Right hindlimb (tissue), 1 donor: ENCODE data around the gene CAPN11.
"Not testable (repeated sequence)": the region's sequence is repeated elsewhere in the genome, so short reads cannot be mapped to it uniquely, and the experiment has no call there.

ENCODE experiments used
- DNase-seq: peaks from one replicate; pipeline ENCODE4 v3.0.0-alpha.2; 2018

Gene CAPN11

DNA sequence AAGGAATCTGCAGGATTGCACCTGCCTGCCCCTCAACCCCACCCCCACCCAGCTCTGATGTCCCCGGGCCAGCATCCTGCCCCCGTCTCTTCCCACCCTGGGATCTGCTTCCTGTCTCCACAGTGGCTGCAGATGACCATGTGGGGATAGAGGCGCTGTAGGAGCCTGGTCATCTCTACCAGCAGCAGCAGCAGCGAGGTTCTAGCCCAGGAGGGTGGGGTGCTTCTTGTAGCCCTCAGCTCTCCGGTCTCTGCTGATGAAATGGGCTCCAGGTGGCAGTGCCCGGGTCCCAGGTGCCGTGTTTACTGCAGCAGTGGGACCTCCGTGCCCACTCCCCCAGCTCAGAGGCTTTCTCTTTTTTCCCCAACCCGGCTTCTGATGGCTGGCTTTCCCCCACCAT lies 25.2 kb downstream of the CAPN11 start:
- DNase-seq = no peak

DNA sequence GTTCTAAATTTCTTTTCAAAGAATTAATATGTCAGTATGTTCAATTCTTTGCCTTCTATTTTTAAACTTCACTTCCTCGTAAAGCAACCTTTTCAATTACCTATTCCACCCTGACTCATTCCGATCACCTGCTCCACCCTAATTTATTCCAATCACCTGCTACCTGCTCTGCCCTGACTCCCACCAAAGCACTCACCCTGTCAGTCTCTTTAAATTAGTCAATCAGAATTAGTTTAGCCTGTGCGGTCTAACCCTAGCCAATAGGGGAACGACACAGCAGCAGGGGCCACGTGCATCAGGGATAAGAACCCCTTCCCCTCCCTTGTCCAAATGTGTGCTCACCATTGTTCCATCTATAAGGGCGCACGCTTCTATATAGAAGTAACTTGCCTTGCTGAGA lies 26.7 kb downstream of the CAPN11 start:
- DNase-seq = not testable (repeated sequence)

DNA sequence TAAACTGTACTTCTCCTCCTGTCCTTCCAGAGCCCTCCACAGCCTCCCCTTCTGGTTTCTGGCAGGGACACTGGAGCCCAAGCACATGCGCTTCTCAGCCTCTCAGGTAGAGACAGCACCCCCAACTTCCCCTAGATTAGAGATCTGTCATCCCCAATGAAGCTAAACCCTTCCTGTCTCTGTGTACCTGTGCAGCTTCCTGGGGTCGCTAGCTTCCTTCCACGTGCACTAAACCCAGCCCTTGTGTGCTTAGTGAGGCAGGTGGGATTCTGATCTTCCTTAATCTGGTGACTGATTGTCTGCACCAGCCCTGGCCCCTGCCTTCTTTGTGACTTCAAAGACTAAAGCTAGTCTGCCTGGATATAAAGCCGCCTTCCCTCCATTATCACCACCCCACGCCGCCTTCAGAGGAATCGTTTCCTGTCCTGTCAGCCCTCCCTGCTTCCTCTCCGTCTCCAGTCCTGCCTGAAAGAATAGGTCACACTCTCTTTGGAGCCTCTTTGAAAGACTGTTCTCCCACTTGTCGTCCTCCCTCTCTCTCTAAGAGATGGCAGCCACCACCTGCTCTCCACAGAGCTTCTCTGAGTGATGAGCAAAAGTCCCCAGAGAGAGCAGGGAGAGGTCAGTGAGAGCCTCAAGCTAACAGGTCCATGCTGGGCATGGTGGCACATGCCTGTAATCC lies 27.5 kb downstream of the CAPN11 start:
- DNase-seq = no peak

DNA sequence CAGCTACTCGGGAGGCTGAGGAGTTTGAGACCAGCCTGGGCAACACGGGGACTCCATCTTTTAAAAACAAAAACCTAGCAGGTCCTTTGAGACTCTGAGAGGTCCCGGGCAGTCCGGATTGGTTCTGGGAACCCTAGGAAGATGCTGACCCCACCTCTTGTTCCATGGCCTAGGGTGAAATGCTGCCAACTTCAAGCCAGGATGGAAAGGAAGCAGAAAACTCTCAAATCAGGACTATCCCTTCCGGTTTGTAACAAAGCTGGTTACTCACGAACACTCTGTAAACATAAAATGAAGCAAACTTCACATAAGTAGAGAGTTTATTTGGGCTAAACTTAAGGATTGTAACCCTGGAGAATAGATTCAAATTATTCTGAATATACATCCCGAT lies 28.0 kb downstream of the CAPN11 start:
- no peak for DNase-seq

DNA sequence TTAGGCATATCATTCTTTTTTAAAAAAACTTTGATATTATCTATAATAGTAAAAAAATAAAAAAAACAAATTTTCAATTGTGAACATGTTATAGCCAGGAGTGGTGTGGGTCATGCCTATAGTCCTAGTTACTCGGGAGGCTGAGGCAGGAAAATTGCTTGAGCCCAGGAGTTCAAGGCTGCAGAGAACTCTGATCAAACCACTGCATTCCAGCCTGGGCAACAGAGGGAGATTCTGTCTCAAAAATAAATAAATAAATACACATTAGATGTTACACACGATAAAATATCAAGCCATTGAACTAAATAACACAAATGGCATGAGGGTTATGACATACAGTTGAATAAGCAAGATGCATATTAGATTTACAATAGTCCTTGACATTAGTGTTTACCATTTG lies 30.2 kb downstream of the CAPN11 start:
- DNase-seq = no peak

DNA sequence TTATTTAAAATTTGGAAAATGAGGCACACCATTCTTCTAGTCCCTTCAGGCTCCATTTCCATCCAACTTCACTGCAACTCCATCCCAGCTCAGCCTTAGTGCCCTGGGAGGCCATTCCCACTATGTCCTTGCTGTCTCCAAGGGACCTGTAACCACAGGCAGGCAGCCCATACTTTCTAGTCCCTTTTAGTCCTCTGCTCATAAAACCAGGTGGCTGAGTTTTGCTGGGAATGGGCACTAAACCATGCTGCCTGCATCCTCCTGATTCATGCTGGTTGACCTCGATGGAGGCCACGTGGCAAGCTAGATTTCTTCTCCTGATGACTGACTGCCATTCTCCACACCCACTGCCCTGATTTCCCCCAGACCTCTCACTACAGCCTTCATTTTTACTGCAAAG lies 30.6 kb downstream of the CAPN11 start:
- DNase-seq = no peak

DNA sequence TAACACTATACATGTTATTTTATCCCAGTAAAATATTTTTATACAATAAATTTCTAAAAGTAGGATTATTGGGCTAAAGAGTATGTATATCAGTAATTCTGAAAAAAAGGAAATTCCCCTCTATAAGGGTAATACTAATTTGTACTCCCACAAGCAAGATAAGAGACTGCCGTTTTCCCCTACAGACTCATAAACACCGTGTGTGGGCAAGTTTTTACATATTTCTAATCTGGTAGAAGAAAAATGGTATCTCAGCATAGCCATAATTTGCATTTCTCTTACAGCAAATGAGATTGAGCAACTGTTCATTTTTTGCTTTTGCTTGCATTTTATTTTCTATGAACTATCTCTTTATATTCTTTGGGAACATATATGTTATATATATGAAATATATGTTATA lies 32.1 kb downstream of the CAPN11 start:
- DNase-seq = no peak

DNA sequence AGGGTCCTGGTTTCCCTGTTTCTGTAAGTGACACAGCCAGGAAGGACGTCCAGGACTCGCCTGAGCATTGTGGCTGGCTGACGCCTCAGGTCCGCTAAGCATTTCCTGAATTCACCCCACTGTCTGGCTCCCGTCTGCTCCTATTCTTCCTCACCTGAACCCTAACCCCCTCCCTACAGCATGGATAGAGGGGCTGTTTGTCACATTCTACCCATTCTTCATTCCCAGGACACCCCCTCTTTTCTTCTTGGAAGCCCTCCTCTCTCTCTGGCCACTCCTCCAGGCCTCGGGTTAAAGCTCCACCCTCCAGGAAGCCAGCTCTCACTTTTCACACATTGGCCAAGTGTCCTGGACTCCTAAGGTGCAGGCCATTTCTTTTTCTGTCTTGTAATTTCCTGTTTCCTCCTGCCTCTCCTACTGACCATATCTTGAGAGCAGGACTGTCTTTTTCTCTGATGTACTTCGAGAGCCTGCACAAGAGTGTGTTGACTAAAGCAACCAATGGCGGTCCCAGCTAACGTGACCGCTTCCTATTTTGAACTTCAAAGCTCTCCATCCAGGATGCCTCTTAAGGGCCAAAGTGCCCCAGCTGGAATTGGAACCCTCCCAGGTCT lies 33.9 kb downstream of the CAPN11 start:
- DNase-seq = peak; percentile 41

DNA sequence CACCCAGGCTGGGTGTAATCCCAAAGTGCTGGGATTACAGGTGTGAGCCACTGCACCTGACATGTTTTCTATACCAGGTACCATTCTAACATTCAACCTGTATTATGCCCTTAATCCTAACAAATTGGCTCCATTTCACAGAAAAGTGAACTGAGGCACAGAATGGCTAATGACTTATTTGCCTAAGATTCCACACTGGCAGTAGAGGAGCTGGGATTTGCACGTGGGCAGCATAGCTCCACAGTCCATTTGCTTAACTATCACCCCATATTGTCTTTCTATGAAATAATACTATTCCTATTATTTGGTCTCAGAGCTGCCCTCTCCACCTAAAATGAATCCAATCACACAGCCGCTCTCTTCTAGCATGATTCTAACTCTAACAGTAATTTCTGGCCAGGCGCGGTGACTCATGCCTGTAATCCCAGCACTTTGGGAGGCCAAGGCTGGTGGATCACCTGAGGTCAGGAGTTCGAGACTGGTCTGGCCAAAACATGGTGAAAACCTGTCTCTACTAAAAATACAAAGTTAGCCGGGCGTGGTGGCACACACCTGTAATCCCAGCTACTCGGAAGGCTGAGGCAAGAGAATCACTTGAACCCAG lies 34.8 kb downstream of the CAPN11 start:
- DNase-seq = no peak

DNA sequence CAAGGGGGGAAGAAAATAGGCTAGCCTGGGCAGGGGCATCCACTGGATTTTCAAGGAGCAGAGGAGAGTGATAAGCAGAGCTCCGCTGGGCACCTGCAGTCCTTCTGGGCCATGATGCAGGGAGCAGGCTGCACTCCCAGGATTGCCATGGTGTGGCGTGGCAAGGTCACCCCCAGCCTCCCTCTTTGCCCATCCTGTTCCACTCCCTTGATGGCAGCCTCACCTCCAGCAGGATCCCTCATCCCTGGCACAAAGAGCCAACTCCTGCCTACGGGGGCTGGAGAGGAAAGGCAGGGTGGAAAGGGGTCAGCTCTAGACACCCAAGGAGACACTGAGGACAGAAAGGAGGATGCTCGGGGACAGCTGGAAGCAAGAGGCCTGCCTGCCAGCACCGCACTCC lies 35.7 kb downstream of the CAPN11 start:
- no peak for DNase-seq

DNA sequence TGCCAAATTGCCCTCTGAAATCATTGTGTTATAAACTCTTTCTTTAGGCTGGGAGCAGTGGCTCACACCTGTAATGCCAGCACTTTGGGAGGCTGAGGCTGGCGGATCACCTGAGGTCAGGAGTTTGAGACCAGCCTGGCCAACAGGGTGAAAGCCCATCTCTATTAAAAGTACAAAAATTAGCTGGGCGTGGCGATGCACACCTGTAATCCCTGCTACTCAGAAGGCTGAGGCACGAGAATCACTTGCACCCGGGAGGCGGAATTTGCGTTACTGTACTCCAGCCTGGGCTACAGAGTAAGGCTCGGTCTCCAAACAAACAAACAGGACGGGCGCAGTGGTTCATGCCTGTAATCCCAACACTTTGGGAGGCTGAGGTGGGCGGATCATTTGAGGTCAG lies 37.7 kb downstream of the CAPN11 start:
- DNase-seq = not testable (repeated sequence)

DNA sequence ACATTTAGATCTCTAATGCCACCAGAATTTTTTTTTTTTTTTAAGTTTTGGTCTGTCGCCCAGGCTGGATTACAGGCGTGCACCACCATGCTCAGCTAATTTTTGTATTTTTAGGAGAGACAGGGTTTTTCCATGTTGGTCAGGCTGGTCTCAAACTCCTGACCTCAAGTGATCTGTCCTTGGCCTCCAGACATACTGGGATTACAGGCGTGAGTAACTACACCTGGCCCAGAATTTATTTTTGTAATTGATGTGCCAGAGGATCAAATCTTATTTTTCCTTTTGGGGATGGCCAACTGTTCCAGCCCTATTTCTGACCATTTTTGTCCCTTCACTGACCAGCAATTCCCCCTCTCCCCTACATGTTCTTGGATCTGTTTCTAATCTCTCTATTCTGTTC lies 40.1 kb downstream of the CAPN11 start:
- DNase-seq = no peak

DNA sequence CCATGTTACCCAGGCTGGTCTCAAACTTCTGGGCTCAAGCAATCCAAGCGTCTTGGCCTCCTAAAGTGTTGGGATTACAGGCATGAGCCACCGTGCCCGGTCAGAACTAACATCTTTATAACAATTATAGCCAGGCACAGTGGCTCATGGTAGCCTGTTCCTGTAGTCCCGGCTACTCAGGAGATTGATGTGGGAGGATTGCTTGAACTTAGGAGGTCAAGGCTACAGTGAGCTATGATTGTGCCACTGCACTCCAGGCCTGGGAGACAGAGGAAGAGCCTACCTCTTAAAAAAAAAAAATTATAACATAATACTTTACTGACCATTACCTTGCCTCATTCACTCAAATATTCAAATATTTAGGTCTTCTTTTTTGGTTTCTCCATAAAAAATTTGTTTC lies 41.3 kb downstream of the CAPN11 start:
- no peak for DNase-seq

DNA sequence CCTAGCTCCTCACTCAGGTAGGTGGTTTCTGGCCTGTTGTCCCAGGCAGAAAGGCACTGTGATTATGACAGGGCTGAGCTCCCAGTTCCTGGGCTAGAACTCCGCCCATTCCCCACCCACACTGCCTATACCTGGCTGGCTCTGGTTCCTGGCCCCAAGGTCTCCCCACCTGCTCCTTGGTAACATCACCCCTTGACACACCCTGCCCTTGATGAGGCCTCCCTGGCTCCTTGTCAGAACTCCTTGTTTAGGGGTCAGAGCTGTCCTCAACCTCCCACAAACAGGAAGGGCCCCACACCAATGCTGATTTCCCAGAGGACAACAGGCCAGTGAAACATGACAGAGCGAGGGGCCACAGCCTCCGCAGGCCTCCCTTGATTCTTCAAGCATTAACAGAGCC lies 42.6 kb downstream of the CAPN11 start:
- no peak for DNase-seq

DNA sequence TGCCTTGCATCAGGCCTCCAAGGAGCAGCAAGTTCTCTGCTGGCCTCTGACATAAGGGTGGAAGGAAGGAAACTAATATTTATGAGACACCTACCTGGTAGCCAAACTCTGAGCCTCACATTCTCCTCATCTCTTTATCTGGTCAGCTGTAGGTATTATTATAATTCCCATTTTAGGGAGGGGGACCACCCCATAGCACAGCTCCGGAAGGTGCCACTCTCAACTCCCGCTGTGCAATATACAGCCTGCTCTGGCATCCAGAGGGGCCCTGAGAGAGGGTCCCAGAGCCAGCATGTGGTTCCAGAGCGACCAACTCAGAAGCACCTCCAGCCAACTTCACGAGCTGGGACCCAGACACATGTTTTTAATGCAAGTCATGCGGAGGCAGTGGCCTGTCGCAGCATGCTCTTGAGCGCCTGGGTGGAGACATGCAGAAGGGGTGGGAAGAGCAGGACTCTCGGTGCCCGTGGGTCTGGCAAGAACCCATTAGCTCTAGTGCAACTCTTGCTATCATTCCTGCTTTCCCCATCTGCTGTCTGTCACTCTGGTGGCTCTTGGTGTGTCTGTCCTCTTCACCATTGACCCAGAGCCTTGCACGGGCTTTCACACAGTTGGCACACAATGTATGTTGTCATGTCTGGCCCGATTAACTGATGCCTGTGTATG lies 43.2 kb downstream of the CAPN11 start:
- no peak for DNase-seq

DNA sequence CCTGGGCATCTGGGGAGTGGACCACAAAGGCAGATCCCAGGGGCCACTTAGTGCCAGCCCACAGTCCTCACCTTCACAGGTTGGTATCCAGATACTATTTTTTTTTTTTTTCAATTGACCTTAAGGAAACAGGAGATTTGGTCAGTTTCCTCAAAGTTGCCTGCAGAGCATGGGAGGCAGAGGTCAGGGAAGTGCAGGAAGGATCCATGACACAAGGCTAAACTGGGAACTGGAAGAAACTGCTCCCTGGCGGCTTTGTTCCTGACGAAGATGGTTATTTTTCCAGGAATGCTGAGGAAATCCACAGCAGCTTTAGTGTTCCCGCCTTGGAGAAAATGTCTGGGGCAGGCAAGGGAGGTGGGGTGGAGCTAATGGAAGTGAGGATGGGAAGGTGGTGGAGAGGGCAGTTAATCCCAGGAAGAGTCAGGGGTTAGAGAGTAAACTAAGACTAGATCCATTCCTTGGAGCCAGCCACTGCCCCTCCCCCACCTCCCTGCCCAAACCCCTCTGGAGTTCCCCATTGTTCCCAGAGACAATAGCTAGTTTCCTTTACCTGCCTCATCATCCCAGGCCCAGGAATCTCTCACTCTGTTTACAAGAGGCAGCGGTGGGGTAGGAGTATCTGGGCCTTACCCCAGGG lies 43.8 kb downstream of the CAPN11 start:
- DNase-seq = no peak

DNA sequence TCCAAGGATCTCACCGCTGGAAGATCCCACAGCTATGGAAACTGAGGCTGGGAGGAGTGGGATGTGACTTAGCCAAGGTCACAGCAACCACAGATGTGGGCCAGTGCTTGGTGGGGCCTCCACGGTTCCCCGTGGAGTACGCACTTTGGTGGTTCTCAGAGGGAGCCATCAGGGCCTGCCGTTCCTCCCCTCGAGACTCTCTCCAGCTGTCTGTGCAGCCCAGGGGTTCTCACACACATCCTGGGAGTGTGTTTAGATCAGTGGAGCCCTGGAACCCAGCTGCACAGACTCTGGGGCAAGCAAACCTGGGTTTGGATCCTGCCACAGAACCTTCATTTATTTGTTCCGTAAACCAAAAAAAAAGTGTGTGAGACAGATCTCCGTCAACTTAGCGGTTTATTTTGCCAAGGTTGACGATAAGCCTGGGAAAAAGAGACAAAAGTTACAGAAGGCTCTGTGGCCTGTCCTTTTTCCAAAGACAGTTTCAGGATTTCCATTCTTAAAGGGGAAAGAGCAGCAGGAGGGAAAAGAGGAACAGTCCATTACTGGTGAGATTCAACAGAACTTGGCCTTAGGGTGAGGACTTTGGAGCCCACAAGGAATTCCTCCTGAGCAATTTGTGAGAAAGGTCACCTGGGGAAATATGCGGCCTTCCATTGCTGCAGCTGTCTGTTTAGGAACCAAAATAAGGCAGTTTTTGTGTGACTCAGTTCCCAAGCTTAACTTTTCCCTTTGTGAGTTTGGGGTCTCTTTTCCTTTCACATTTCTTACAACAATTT lies 44.5 kb downstream of the CAPN11 start:
- no peak for DNase-seq

DNA sequence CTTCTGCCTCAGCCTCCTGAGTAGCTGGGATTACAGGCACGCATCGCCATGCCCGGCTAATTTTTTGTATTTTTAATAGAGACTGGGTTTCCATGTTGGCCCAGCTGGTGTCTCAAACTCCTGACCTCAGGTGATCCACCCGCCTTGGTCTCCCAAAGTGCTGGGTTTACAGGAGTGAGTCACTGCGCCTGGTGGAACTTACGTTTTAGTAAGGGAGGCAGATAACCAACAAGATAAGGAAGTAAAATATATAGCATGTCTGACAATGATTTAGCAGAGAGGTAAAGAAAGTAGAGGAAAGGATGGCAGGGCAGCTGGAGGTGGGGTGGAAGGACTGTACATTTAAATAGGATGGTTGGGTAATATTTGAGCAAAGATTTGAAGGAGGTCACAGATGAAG lies 45.3 kb downstream of the CAPN11 start:
- no peak for DNase-seq

DNA sequence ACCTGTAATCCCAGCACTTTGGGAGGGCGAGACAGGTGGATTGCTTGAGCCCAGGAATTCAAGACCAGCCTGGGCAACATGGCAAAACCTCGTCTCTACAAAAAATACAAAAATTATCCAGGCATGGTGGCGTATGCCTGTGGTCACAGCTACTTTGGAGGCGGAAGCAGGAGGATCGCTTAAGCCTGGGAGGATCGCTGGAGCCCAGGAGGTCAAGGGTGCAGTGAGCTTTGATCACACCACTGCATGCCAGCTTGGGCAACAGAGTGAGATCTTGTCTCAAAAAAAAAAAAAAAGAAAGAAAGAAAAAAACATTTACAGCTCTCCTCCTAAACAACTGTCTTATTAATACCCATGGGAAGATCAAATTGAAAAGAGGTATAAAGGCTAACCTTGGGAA lies 49.3 kb downstream of the CAPN11 start:
- DNase-seq = no peak

DNA sequence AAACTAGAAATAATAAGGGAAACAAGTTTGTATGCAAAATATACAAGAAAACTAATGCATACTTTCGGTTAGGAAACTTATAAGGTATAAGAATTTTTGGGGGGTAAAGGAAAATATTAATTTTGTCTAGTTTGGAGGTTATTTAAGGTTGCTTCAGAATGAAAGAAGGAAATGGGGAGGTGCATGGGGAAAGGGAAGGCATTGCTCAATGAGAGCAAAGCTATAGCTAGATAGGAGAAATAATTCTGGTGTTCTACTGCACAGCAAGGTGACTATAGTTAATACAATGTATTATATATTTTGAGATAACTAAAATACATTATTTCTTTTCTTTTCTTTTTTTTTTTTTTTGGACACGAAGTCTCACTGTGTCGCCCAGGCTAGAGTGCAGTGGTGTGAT lies 52.7 kb downstream of the CAPN11 start:
- no peak for DNase-seq

DNA sequence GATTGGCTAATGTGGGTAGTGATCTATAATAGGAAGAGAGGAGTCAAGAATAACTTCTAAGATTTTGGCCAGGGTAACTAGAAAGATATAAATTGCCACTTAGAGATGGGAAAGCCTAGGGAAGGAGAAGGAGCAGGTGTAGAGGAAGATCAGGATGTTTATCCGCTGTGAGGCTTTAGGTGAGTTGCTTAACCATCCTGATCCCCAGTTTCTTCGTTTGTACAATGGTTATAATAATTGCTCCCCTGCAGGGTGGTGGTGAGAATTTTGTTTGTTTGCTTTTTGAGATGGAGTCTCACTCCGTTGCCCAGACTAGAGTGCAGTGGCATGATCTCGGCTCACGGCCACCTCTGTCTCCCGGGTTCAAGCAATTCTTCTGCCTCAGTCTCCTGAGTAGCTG lies 55.7 kb downstream of the CAPN11 start:
- no peak for DNase-seq

DNA sequence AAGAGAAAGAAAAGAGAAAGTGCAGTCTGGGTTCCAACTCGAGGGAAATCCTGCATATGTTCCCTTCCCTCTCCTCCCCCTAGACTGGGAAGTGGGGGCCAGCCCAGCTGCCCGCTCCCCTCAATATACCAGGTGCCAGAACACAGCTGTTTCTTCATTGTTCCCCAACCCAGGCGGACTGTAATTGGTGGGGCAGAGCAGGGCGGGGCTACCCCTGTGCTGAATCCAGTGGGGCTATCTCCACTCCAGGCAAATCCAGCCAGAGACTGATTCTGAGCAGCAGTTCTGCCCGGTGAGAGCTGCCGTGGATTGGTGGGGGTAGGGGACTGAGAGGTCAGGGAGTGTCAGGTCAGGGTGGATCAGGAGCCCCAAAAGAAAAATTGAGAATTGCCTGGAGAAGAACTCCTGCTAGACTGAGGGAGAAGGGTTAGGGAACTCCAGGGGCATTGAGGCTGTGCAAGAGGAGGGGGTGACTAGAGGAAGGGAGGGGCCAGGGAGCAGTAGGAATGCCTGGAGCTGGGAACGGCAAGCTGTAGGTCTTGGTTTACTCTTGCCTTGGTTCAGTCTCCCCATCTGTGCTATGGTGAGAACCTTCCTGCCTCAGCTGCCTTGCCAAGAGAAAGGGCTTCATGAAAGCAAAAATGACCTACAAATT lies 58.2 kb downstream of the CAPN11 start, which contains the start of gene MYMX:
Gene MYMX (plus strand): TSS at position 250 of the 655 bp plus-strand sequence. CDS start 546 bp downstream, outside the sequence.
- DNase-seq = peak; percentile 86
